ENCODE results near the gene ADIPOQ.

DNA sequence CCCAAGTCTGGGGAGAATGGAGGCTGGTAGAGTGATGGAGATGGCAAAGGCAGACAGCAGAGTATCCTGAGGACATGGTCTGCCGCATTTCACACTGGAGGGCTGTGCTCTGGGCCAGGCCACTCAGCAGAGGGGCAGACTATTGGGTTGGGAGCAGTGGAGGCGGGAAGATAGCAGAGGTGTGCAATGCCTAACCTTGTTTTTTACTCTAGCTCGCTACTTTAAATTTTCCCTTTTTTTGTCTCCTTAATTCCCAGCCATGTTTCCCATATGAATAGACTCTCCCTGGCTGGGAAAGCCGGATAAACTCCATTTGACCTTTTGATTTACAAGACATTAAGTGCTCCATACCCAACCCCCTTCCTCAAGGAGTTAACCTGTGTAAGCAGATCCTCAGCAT lies 54.4 kb downstream of the ADIPOQ start:
- TF ChIP-seq, protein P1, sequence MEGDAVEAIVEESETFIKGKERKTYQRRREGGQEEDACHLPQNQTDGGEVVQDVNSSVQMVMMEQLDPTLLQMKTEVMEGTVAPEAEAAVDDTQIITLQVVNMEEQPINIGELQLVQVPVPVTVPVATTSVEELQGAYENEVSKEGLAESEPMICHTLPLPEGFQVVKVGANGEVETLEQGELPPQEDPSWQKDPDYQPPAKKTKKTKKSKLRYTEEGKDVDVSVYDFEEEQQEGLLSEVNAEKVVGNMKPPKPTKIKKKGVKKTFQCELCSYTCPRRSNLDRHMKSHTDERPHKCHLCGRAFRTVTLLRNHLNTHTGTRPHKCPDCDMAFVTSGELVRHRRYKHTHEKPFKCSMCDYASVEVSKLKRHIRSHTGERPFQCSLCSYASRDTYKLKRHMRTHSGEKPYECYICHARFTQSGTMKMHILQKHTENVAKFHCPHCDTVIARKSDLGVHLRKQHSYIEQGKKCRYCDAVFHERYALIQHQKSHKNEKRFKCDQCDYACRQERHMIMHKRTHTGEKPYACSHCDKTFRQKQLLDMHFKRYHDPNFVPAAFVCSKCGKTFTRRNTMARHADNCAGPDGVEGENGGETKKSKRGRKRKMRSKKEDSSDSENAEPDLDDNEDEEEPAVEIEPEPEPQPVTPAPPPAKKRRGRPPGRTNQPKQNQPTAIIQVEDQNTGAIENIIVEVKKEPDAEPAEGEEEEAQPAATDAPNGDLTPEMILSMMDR (optimal IDR thresholded peaks at IDR 0.05 in 1 of 3, IDR thresholded peaks at IDR 0.05 in 1 of 3, conservative IDR thresholded peaks at IDR 0.05 in 1 of 3; ENCODE audit: extremely low read depth in 1 of 3, insufficient read depth in 2 of 3, low read length in 3 of 3), result no peak
- TF ChIP-seq EZH2 (IDR thresholded peaks at IDR 0.05; ENCODE audit: low read length), result no peak
